HG03354 (cell line): ENCODE measurements around the gene RPS4Y2.

ENCODE experiments used
- ATAC-seq: cut with Tn5 transposase; IDR thresholded peaks from one replicate; pipeline ENCODE4 v1.9.1; 2021; ENCODE audit warnings: mild to moderate bottlenecking; ENCODE audit not compliant: unreplicated experiment, poor library complexity, severe bottlenecking

The RPS4Y2 gene

GRCh38 chrY:20755808-20756207 lies at the start of gene RPS4Y2:
TSS of gene RPS4Y2 (plus strand) at chrY:20756108. CDS start at chrY:20756164, 56 bp downstream.
- ATAC-seq = no peak

DNA sequence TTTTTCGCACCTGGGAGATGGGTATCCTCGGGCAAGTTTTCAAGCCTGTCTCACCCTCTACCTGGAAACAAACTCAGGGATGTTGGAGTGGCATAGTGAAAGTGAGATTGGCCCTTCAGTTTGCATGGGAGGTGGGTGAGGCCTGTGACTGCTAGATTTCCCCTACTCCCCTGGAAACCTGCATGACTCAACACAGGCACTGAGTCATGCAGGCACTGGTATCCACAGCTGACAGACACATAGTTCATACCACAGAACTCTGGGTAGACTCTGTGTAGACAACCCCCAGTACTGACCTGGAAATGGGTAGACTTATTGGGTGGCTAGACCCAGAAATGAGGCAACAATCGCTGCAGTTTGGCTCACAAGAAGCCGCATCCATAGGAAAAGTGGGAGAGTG lies 41.5 kb upstream of the RPS4Y2 start:
- no peak for ATAC-seq

DNA sequence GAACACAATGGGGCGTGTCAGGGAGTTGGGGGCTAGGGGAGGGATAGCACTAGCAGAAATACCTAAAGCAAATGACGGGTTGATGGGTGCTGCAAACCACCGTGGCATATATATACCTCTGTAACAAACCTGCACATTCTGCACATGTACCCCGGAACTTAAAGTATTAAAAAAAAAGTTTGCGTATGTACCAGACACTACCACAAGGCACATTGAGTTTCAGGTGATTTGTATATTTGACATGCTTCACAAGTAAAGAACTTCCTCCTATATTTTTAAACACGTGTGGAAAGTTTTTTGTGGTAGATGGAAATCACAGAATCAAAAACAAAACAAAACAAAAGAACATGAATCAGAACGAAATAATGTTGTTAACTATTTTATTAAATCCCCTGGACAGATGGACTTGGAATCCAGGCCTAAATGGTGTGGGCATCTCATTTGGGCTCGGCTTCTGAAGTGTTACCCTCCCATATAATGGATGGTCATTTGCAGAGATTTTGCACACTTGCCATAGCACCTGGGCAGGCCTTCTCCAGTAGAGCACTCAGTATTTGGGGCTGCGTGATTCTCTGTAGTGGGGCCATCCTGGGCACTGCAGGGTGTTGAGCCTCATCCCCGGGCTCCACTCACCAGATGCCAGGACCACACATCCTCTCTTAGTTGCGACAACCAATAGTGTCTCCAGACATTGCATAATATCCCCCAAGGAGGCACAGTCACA lies 29.6 kb upstream of the RPS4Y2 start:
- ATAC-seq = no peak

- no peak for ATAC-seq
Measured at GRCh38 chrY:20735200-20735599, 20.7 kb upstream of the RPS4Y2 start.

GRCh38 chrY:20739806-20740205 lies 16.1 kb upstream of the RPS4Y2 start:
- no peak for ATAC-seq

DNA sequence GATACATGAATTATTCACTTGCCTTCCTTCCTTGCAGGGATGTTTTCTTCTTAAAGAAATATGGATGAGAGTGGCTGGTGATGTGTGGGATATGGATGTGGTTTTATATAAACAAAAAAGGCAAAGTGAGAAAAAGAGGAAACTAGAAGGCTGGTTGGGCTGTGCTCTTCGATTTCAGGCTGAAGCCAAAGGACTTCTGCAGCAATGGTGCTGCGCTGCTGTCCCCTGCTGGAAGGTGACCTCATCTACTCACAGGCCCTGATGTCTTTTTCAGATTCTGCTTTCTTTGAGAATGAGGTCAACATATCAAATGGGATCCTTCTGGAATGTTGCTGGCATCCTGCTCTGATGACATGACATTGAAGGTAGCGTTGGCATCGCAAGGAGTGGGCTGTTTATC lies 15.3 kb upstream of the RPS4Y2 start:
- ATAC-seq = no peak

GRCh38 chrY:20745060-20745459 lies 10.8 kb upstream of the RPS4Y2 start:
- ATAC-seq = no peak

GRCh38 chrY:20746919-20747318 lies 9.0 kb upstream of the RPS4Y2 start:
- ATAC-seq = no peak

GRCh38 chrY:20763869-20764268 lies 8.0 kb downstream of the RPS4Y2 start:
- no peak for ATAC-seq

GRCh38 chrY:20765117-20765516 lies 9.2 kb downstream of the RPS4Y2 start:
- no peak for ATAC-seq

- ATAC-seq = no peak
Measured at GRCh38 chrY:20770755-20771154, 14.8 kb downstream of the RPS4Y2 start.

GRCh38 chrY:20776104-20776503 lies 20.2 kb downstream of the RPS4Y2 start:
- no peak for ATAC-seq

DNA sequence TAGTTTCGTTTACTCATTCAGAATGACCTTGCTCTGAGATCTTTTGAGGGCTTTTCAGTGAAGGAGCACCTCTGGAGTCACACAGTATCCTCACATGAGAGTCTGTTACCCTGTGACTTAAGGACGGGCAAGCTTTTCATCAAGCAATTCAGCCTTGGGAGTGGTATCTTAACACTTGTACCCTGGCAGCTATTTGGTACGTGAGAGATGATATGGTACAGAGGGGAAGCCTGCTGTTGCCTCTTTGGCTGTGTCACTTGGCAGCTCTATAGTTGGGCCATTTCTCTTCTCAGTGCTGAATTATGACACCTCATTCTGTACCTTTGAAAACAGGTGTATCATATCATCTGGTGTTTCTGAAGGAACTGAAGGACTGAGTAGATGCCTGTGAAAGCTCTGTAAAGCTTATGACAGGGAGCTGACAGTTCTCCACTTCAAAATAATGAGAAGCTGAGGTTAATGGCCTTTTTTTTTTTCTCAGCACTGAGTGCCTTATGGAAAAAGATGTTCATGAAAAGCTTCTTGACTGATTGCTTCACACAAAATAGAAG lies 24.3 kb downstream of the RPS4Y2 start:
- ATAC-seq = no peak

GRCh38 chrY:20780776-20781175 lies 24.9 kb downstream of the RPS4Y2 start:
- ATAC-seq = no peak

GRCh38 chrY:20781408-20781807 lies 25.5 kb downstream of the RPS4Y2 start:
- ATAC-seq = no peak

DNA sequence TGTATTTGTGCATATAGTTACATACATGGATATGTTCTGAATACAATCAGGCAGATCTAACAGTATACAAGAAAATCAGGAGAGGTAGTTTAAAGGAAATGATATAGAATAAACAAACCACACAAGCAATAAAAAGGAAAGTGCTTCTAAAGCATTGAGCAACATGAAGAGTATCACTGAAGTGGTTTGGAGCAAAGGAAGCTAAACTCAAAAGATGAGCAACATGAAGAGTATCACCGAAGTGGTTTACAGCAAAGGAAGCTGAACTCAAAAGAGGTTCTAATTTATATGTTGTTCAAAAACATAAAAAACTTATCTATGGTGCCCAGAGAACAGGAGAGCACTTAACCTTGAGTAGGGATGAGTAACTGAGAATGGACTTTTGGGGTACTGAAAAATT lies 29.1 kb downstream of the RPS4Y2 start:
- no peak for ATAC-seq

DNA sequence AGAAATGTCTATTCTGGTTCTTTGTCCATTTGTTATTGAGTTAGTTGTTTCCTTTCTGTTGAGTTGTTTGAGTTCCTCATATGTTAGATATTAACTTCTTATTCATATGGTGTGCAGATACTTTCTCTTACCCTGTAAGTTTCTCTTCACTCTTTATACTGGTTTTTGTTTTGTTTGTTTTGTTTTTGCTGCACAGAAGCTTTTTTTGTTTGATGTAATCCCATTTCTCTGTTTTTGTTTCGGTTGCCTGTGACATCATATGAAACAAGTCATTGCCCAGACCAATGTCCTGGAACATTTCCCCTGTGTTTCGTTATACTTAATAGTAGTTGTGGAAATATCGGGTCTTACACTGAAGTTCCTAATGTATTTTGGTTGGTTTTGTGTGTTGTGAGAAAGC lies 31.2 kb downstream of the RPS4Y2 start:
- no peak for ATAC-seq

GRCh38 chrY:20798351-20799049 lies 42.6 kb downstream of the RPS4Y2 start:
- ATAC-seq = no peak

DNA sequence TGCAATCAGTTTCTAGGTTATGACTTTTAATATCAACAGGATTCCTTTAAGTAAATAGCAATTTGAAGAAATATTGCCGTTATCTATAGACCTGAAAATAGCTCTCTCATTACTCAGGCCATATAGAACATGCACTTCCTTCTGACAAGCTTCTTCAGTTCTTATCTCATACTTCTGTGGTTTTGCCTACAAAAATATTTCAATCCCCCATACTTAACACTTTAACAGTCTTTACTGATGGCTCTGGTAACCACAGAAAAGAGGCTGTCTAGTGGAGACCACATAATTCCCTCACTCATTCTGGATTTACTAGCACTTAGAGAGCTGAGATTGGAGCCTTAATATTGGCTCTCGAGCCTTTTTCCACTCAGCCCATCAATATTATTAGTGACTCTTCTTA lies 46.8 kb downstream of the RPS4Y2 start:
- no peak for ATAC-seq

- no peak for ATAC-seq
Measured at GRCh38 chrY:20806243-20806642, 50.3 kb downstream of the RPS4Y2 start.

- ATAC-seq = no peak
Measured at GRCh38 chrY:20813459-20813858, 57.6 kb downstream of the RPS4Y2 start.
